Suprapubic skin (tissue), 4 donors: ENCODE results near the gene RNASE12. TPM values are rescaled to one million over a fixed set of nuclear protein-coding genes. Genes with fewer than 3 reads are reported as not detected.

Source experiments
- DNase-seq, 2 donors: peaks; one replicate each; pipeline ENCODE4 v3.0.0-alpha.2; 2019; ENCODE audit warnings: low spot score in 2 of 2
- H3K27ac ChIP-seq: fragments of 200-600 bp; sonication (generic); one replicate; pipeline ENCODE4 v1.5.1; 2019
- H3K27me3 ChIP-seq: fragments of 200-600 bp; sonication (generic); one replicate; pipeline ENCODE4 v1.5.1; 2019
- H3K36me3 ChIP-seq: fragments of 200-600 bp; sonication (generic); one replicate; pipeline ENCODE4 v1.5.1; 2019
- H3K4me1 ChIP-seq: fragments of 200-600 bp; sonication (generic); one replicate; pipeline ENCODE4 v1.5.1; 2019
- H3K4me3 ChIP-seq: fragments of 200-600 bp; sonication (generic); one replicate; pipeline ENCODE4 v1.5.1; 2019; ENCODE audit warnings: mild to moderate bottlenecking
- H3K9me3 ChIP-seq: fragments of 200-600 bp; sonication (generic); one replicate; pipeline ENCODE4 v1.5.1; 2019
- CTCF ChIP-seq, 2 donors: fragments of 200-600 bp in 1 of 2; fragments of 450-650 bp in 1 of 2; sonication (generic) in 1 of 2; IDR thresholded peaks; one replicate each; pipeline ENCODE4 v1.5.1; 2016 to 2019; ENCODE audit warnings: antibody characterized with exemption in 2 of 2, mild to moderate bottlenecking in 1 of 2, moderate library complexity in 1 of 2
- EP300 ChIP-seq: sonication (generic); formaldehyde crosslinking; IDR thresholded peaks from one replicate; pipeline ENCODE4 v1.6.1; 2017; ENCODE audit warnings: antibody characterized with exemption
- POLR2A ChIP-seq, 2 donors: fragments of 450-650 bp; IDR thresholded peaks; one replicate each; pipeline ENCODE4 v1.6.1; 2017; ENCODE audit warnings: antibody characterized with exemption in 2 of 2, mild to moderate bottlenecking in 2 of 2, moderate library complexity in 2 of 2
- POLR2AphosphoS5 ChIP-seq, 3 donors: sonication (generic); formaldehyde crosslinking; IDR thresholded peaks; one replicate each; pipeline ENCODE4 v1.6.1; 2017; ENCODE audit warnings: antibody characterized with exemption in 3 of 3
- WGBS: methylation state at CpG from one replicate; pipeline ENCODE4 v1.1.5; 2018; 5-methylcytosine and 5-hydroxymethylcytosine counted together
- total RNA-seq, 4 donors: library from RNA; depleted of rRNA; stranded (reverse); fragments of >200 nt; gene quantifications; one replicate each; pipeline ENCODE4 v1.1.0, GENCODE V29; 2016

The RNASE12 gene
- total RNA-seq, 4 donors from 2014 or later, result not detected

- WGBS, result 86% methylated on average over 2 of the region's 2 CpGs
- Histone ChIP-seq H3K36me3 (no peaks in the 10 kb centered on the region), H3K27ac (no peak overlapping the region), H3K27me3 (no peaks in the 10 kb centered on the region), H3K4me3 (no peak overlapping the region), H3K9me3 (no peaks in the 10 kb centered on the region), H3K4me1 (peaks cover 13% of the 10 kb centered on the region)
- no peak for DNase-seq
- no peak for TF ChIP-seq POLR2AphosphoS5 (IDR thresholded peaks at IDR 0.05)
- no peak for TF ChIP-seq EP300
- TF ChIP-seq CTCF (IDR thresholded peaks at IDR 0.05), result no peak
These were observed 15.7 kb upstream of the RNASE12 start for GRCh38 chr14:20606902-20607242.

GRCh38 chr14:20606190-20606901 is 15.2 kb upstream of the RNASE12 start:
- DNase-seq, result no peak
- Histone ChIP-seq H3K36me3 (no peaks in the 10 kb centered on the region), H3K4me3 (no peak overlapping the region), H3K4me1 (peaks cover 10% of the 10 kb centered on the region), H3K27ac (no peak overlapping the region), H3K27me3 (no peaks in the 10 kb centered on the region), H3K9me3 (no peaks in the 10 kb centered on the region)
- WGBS, result 45% methylated on average over 8 of the region's 8 CpGs
- TF ChIP-seq CTCF (IDR thresholded peaks at IDR 0.05) (peak in 1 of 2 donors; percentile 39), POLR2A (IDR thresholded peaks at IDR 0.05) (no peak), POLR2AphosphoS5 (IDR thresholded peaks at IDR 0.05) (no peak)

- TF ChIP-seq EP300 (no peak), POLR2A (IDR thresholded peaks at IDR 0.05) (no peak), CTCF (IDR thresholded peaks at IDR 0.05) (no peak), POLR2AphosphoS5 (IDR thresholded peaks at IDR 0.05) (no peak)
- no peaks in the 10 kb centered on the region for H3K9me3 ChIP-seq
- 81% methylated on average over 9 of the region's 13 CpGs for WGBS
- H3K36me3 ChIP-seq, result no peaks in the 10 kb centered on the region
- no peak overlapping the region for H3K27ac ChIP-seq
- no peak overlapping the region for H3K4me3 ChIP-seq
- no peaks in the 10 kb centered on the region for H3K27me3 ChIP-seq
- DNase-seq, result no peak
- H3K4me1 ChIP-seq, result no peaks in the 10 kb centered on the region
These were observed 12.9 kb upstream of the RNASE12 start for GRCh38 chr14:20603813-20604690.

GRCh38 chr14:20602583-20602982 is 11.4 kb upstream of the RNASE12 start:
- Histone ChIP-seq H3K36me3 (no peaks in the 10 kb centered on the region), H3K4me1 (no peaks in the 10 kb centered on the region), H3K27me3 (no peaks in the 10 kb centered on the region), H3K4me3 (no peak overlapping the region), H3K9me3 (no peaks in the 10 kb centered on the region), H3K27ac (no peak overlapping the region)
- TF ChIP-seq EP300, result no peak
- TF ChIP-seq POLR2A (IDR thresholded peaks at IDR 0.05), result no peak
- TF ChIP-seq CTCF (IDR thresholded peaks at IDR 0.05), result no peak
- no peak for TF ChIP-seq POLR2AphosphoS5 (IDR thresholded peaks at IDR 0.05)
- no peak for DNase-seq
- 84% methylated on average over 9 of the region's 9 CpGs for WGBS

- no peak for DNase-seq
- Histone ChIP-seq H3K4me1 (no peaks in the 10 kb centered on the region), H3K9me3 (no peaks in the 10 kb centered on the region), H3K36me3 (no peaks in the 10 kb centered on the region), H3K27me3 (no peaks in the 10 kb centered on the region), H3K4me3 (no peak overlapping the region), H3K27ac (no peak overlapping the region)
- TF ChIP-seq POLR2AphosphoS5 (IDR thresholded peaks at IDR 0.05) (no peak), POLR2A (IDR thresholded peaks at IDR 0.05) (no peak), CTCF (IDR thresholded peaks at IDR 0.05) (no peak), EP300 (no peak)
- 64% methylated on average over 7 of the region's 12 CpGs for WGBS
These were observed 10.3 kb upstream of the RNASE12 start for GRCh38 chr14:20601522-20601921.
